ACC112 (cell line): Measurements from ENCODE around the gene INKA2.
"Not testable (repeated sequence)": the region's sequence is repeated elsewhere in the genome, so short reads cannot be mapped to it uniquely, and the experiment has no call there.

ENCODE experiments used
- H2AFZ ChIP-seq: fragments of 200-600 bp; sonication (generic); one replicate; pipeline ENCODE4 v1.6.0; 2017; ENCODE audit warnings: antibody characterized with exemption, low read length; ENCODE audit not compliant: unreplicated experiment
- H3K27ac ChIP-seq: fragments of 200-600 bp; sonication (generic); 2 replicates; pipeline ENCODE4 v1.5.1; 2014; ENCODE audit warnings: low read depth, mild to moderate bottlenecking, antibody characterized with exemption, low read length, moderate library complexity
- H3K27me3 ChIP-seq: fragments of 200-600 bp; sonication (generic); 2 replicates; pipeline ENCODE4 v1.6.1; 2014; ENCODE audit warnings: mild to moderate bottlenecking, antibody characterized with exemption, low read length, moderate library complexity, mixed read lengths; ENCODE audit not compliant: insufficient read depth
- H3K36me3 ChIP-seq: fragments of 200-600 bp; sonication (generic); 2 replicates; pipeline ENCODE4 v1.6.1; 2016; ENCODE audit warnings: mild to moderate bottlenecking, antibody characterized with exemption, low read length, moderate library complexity, mixed read lengths; ENCODE audit not compliant: insufficient read depth
- H3K4me1 ChIP-seq: fragments of 200-600 bp; sonication (generic); one replicate; pipeline ENCODE4 v1.6.1; 2016; ENCODE audit warnings: low read length, mixed read lengths; ENCODE audit not compliant: insufficient read depth, unreplicated experiment, control insufficient read depth
- H3K4me3 ChIP-seq: fragments of 200-600 bp; sonication (generic); 2 replicates; pipeline ENCODE4 v1.5.1; 2014; ENCODE audit warnings: mild to moderate bottlenecking, low read depth, low read length
- H3K79me2 ChIP-seq: fragments of 200-600 bp; sonication (generic); one replicate; pipeline ENCODE4 v1.6.0; 2016; ENCODE audit warnings: low read length; ENCODE audit not compliant: control insufficient read depth, unreplicated experiment, insufficient read depth

The INKA2 gene

DNA sequence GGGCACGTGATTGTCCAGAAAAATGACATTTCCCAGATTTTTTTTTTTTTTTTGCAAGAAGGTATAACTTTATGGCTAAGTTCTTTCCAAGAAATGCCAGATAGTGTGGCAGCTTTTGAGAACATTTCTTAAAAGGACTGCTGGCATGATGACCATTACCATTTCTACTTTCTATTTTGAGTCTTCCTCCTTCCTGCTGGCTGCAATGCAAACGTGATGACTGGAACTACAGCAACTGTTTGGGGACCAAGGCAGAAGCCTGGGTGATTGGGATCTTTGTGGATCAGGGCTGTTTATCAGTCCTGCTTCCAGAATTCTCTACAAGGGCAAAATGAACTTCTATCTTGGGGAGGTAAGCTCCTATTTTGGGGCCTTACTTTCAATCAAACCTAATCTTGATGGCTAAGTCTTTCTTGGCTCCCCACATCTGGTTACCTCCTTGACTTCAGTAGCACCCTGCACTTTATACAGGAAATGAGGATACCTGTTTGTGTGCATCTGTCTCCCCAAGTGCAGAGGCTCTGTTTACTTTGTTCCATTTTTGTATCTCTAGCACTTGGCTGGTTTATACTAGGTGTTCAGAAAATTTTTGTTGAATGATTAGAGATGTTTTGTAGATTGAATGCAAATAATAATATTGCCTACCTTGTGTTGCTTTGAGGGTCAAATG, 12.8 kb upstream of the INKA2 start:
- Histone ChIP-seq H3K4me3 (no peak overlapping the region), H3K27me3 (no peaks in the 10 kb centered on the region), H3K4me1 (peaks cover 13% of the 10 kb centered on the region)

DNA sequence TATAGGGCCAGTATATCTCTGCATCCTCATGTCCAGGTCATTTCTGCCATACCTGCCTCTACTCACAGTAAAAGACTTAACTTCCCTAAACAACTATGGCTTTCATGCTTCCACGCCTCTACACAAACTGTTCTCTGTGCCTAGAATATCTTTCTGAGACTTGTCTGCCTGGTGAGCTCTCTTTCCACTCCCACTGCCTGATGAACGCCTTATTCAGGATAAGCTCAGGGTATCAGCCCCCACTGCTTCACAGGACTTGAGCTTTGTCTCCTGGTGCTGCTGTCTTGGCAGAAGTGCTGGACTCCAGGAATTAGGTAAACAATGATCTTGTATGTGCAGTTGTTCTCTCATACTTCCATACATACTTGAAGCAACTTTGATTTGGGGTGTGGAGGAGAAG, 11.7 kb upstream of the INKA2 start:
- H3K4me1 ChIP-seq = peaks cover 16% of the 10 kb centered on the region
- no peak overlapping the region for H3K4me3 ChIP-seq
- H2AFZ ChIP-seq = no peak overlapping the region
- no peak overlapping the region for H3K27ac ChIP-seq
- H3K36me3 ChIP-seq = no peaks in the 10 kb centered on the region
- peaks cover under 1% of the 10 kb centered on the region for H3K79me2 ChIP-seq
- H3K27me3 ChIP-seq = no peaks in the 10 kb centered on the region

More for the DNA sequence above, 12.8 kb upstream of the INKA2 start:
- Histone ChIP-seq H3K27ac (no peak overlapping the region), H3K79me2 (peaks cover 12% of the 10 kb centered on the region), H2AFZ (no peak overlapping the region), H3K36me3 (no peaks in the 10 kb centered on the region)

DNA sequence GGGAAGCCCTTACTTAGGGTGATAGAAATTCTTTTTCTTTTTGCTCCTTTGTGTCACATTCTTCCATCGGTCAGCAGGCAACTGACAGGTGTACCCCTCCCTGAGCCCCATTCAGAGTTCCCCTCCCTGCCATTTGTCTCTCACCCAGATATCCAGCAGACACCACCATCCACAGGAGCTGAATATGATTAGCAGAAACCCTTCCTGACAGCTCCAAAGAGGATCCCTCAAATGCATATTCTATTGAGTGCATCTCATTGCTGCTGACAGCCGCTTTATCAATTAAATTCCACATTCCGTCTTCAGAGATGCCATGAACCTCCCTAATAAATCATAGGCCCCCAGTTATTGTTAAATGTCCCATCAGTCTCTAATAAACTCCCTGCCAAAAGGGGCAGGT, 10.4 kb upstream of the INKA2 start:
- Histone ChIP-seq H3K79me2 (no peaks in the 10 kb centered on the region), H2AFZ (no peak overlapping the region), H3K4me3 (no peak overlapping the region), H3K4me1 (peaks cover 20% of the 10 kb centered on the region), H3K36me3 (no peaks in the 10 kb centered on the region), H3K27me3 (no peaks in the 10 kb centered on the region), H3K27ac (no peak overlapping the region)

DNA sequence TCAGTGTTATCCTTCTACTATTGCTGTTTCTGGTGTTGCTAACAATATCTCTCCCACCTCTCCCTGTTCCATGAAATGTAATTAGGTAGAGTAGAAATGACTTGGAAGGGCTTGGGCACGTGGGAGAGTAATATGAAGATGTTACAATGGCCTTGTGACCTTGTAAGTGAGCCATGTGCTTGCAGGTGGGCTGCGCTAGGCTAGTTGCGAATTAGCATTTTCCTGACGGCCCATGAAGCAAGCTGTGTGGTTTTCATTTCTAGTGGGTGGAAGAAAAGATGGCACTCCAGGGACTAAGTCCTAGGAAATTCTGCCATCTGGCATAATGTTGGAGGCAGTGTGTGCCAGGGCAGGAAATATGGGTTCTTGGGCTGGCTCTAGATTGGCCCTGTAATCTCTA, 8.8 kb upstream of the INKA2 start:
- no peak overlapping the region for H3K27ac ChIP-seq
- no peaks in the 10 kb centered on the region for H3K79me2 ChIP-seq

DNA sequence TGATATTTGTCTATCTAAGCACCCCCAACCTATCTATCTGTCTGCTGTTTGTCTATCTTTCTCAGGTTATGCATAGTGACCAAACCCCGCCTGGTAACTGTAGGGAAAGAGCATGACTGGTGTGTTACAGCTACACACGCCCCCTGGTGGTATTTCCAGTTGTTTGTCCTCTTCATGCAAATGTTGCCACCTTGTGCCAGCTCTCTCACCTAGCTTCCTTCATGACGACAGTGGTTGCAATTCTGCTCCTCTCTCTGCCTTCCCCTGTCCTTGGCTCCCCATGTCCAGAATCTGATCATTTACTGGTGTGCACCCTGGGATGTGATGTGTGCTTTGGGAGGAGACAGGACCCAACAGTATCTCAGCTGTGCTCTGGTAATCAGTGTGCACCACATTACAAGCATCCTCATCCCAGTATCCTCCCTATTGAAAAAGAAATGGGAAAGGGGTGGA, 8.1 kb upstream of the INKA2 start:
- no peak overlapping the region for H3K27ac ChIP-seq
- H3K79me2 ChIP-seq = no peaks in the 10 kb centered on the region
- H3K4me3 ChIP-seq = no peak overlapping the region
- H3K4me1 ChIP-seq = peaks cover 34% of the 10 kb centered on the region
- no peaks in the 10 kb centered on the region for H3K27me3 ChIP-seq
- no peak overlapping the region for H2AFZ ChIP-seq
- H3K36me3 ChIP-seq = no peaks in the 10 kb centered on the region

More for the DNA sequence above, 8.8 kb upstream of the INKA2 start:
- Histone ChIP-seq H3K27me3 (no peaks in the 10 kb centered on the region), H3K4me3 (no peak overlapping the region), H3K36me3 (no peaks in the 10 kb centered on the region), H2AFZ (no peak overlapping the region), H3K4me1 (peaks cover 28% of the 10 kb centered on the region)

DNA sequence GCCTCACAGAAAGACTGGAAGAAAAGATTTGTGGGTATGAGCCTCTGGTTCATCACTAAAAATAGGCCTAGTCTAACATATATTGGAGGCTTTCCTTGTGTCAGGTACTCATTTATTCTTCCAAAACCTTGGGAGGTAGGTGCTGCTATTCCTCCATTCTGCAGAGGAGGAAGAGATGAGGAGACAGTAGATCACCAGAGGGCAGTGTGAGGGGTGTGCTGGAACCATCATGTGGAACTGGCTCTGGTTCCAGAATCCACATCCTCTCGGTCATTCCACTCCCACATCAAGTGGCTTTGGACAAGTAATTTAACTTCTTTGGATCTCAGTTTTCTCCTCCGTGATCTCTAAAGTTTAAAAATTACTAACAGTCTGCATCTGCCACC, 7.4 kb upstream of the INKA2 start:
- H3K36me3 ChIP-seq = no peaks in the 10 kb centered on the region
- H3K79me2 ChIP-seq = no peaks in the 10 kb centered on the region
- peak overlapping the region; percentile 46 for H3K27ac ChIP-seq
- no peak overlapping the region for H3K4me3 ChIP-seq
- H3K4me1 ChIP-seq = peaks cover 41% of the 10 kb centered on the region
- H2AFZ ChIP-seq = no peak overlapping the region
- H3K27me3 ChIP-seq = no peaks in the 10 kb centered on the region

DNA sequence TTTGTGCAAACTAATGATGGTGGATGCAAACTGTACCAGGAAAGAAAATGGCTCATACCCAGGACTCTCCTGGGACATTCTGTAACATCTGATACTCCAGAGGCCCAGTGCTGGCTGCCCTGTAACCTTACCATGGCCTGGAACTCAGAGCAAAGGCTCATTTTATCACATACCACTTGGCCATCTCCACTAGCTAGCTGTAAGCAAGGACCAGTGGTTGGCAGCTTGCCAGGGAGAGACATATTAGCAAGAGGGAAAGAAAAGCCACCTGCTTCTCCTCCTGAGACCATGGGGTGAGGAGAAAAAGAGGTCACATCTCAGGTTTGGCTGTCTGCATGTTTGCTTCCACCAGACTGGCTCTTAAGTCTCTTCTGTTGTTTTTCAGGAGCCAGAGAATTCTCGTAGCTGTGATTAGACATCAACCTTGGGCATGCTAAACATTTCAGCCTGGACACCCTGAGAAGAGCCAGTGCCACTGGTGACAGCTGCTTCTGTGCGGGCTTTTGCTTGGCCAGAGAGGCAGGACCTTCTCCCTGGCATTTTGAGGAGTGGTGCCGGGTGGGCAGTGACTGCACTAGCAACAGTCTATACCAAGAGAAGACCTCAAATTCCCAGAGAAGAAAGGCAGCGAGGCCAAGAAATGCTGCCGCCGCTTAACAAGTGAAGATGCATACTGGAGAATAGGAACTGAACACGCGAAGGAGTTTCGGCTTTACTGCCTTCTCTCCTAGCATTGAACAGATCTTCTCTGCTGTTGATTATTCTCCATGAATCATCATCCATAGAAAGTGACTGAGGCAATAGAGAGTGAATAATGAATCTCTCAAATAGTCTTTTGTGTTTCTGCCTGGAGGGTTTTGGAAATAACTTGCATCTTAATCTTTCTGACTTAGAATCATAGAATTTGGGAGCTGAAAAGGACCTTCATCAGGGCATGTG, 6.7 kb upstream of the INKA2 start:
- Histone ChIP-seq H3K36me3 (no peaks in the 10 kb centered on the region), H2AFZ (no peak overlapping the region), H3K79me2 (no peaks in the 10 kb centered on the region), H3K4me3 (no peak overlapping the region), H3K27me3 (no peaks in the 10 kb centered on the region), H3K4me1 (peaks cover 45% of the 10 kb centered on the region), H3K27ac (peak overlapping the region; percentile 46)

DNA sequence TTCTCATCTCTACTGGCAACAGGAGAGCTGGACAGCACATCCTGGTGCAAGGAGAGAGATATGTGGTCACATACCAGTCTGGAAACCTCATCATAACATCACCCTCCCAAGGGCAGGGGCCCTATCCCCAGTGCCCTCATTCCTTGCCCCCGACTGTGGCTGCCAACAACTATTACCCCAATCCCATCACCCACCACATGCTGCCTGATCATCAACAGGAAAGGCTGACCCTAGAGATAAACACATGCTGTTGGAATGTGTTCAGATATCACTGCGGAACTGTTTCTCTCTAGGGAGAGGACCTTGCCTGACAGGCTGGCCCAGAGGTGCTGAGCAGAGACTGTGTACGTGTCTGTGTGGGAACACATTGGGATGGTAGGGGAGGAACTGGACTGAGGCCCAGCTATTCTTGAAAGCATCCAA, 4.5 kb upstream of the INKA2 start:
- Histone ChIP-seq H3K36me3 (no peaks in the 10 kb centered on the region), H3K4me1 (peaks cover 45% of the 10 kb centered on the region), H3K27ac (peak overlapping the region; percentile 97)

DNA sequence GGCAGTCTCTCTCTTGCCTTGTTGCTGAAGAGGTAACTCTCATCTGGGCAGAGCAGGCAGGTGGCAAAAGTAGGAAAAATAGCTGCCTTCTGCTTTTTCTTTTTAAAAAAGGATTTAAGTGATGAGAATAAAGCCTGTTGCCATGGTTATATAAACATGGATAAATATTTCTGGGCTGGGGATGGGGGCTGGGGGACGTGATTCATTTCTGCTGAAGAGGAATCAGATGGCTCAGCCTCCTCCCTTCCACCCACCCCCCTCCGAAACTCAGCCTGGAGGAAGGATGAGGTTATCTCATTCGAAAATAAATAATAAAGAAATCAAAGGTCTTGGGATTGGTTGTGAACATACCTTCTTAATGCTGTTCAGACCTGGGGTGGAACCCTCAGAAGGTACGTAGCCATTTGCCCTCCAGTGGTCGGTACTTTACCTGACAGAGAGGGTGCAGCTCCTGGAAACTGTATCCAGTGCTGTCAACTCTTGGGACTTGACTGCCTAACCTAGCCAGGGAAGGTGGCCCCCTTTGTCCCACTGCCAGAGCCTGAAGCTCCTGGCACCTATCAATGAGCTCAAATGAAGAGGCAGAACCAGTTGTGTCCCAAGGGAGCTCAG, 3.8 kb upstream of the INKA2 start:
- Histone ChIP-seq H3K27ac (peak overlapping the region; percentile 97), H3K4me1 (peaks cover 45% of the 10 kb centered on the region), H3K4me3 (peak overlapping the region; percentile 25; the same call in 1 of the 2 replicates), H3K79me2 (peaks cover under 1% of the 10 kb centered on the region), H2AFZ (no peak overlapping the region), H3K27me3 (no peaks in the 10 kb centered on the region), H3K36me3 (no peaks in the 10 kb centered on the region)

More for the DNA sequence above, 4.5 kb upstream of the INKA2 start:
- H3K4me3 ChIP-seq = peak overlapping the region; percentile 25; the same call in 1 of the 2 replicates
- no peak overlapping the region for H2AFZ ChIP-seq
- no peaks in the 10 kb centered on the region for H3K79me2 ChIP-seq
- H3K27me3 ChIP-seq = no peaks in the 10 kb centered on the region

DNA sequence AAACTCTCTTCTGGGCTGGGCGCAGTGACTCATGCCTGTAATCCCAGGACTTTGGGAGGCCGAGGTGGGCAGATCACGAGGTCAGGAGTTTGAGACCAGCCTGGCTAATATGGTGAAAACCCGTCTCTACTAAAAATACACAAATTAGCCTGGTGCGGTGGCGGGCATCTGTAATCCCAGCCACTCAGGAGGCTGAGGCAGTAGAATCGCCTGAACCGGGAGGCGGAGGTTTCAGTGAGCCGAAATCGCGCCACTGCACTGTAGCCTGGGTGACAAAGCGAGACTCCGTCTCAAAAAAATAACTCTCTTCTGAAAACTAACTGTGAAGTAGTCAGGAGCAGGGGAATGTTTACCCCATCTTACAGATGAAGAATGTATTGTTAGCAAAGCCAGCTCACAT, 3.1 kb upstream of the INKA2 start:
- not testable (repeated sequence) for H2AFZ ChIP-seq, H3K27me3 ChIP-seq, H3K4me3 ChIP-seq, H3K36me3 ChIP-seq, H3K79me2 ChIP-seq
- Histone ChIP-seq H3K4me1 (peaks cover 52% of the 10 kb centered on the region), H3K27ac (peak overlapping the region; percentile 97)
